ENCODE data around the gene FAM200A. TPM values are rescaled to one million over a fixed set of nuclear protein-coding genes. Genes with fewer than 3 reads are reported as not detected.

The FAM200A gene
- total RNA-seq, 1 experiment from 2014 or later = 4.7 TPM

GRCh38 chr7:99579281-99579955 is 27.5 kb upstream of the FAM200A start:
- ChIA-PET POLR2A (no interaction called here), CTCF (interaction anchor here (0.6 to 0.7 kb wide), 2 partner anchors 12 to 34 kb away, joined by 3 to 5 read pairs; no protein-coding TSS in a partner anchor), RAD21 (ENCODE audit: low non-redundant PET in 1 of 2, low total read pairs in 2 of 2, uncharacterized antibody in 2 of 2, unreplicated experiment in 2 of 2) (no interaction called here)
- Histone ChIP-seq H2AFZ (ENCODE audit: low read depth, low read length, poor library complexity, severe bottlenecking) (no peak overlapping the region), H3K79me2 (ENCODE audit: insufficient read depth, low read length) (no peaks in the 10 kb centered on the region), H3K27me3 (ENCODE audit: insufficient read depth, low read length) (no peaks in the 10 kb centered on the region), H3K9me2 (ENCODE audit: insufficient read depth) (no peaks in the 10 kb centered on the region), H3K4me1 (ENCODE audit: control insufficient read depth in 1 of 2, insufficient read depth in 2 of 2, low read length in 2 of 2) (no peaks in the 10 kb centered on the region), H3K9me3 (ENCODE audit: control insufficient read depth in 1 of 2, insufficient read depth in 1 of 2, low read depth in 1 of 2, low read length in 2 of 2) (no peaks in the 10 kb centered on the region), H3K4me3 (replicated peaks in 1 of 2; ENCODE audit: low read depth in 1 of 2, low read length in 2 of 2) (no peak overlapping the region), H3K36me3 (ENCODE audit: control insufficient read depth in 1 of 2, insufficient read depth in 2 of 2, low read length in 2 of 2) (no peaks in the 10 kb centered on the region), H3K9ac (ENCODE audit: low read length) (no peak overlapping the region), H4K20me1 (ENCODE audit: insufficient read depth) (no peaks in the 10 kb centered on the region), H3K4me2 (ENCODE audit: low read length) (no peak overlapping the region), H3K27ac (ENCODE audit: low read depth, low read length) (no peak overlapping the region)
- DNase-seq (ENCODE audit: low read depth, low spot score) (no peak), ATAC-seq (no peak)
- TF ChIP-seq ATF3 (IDR thresholded peaks at IDR 0.05) (no peak), JUND (IDR thresholded peaks at IDR 0.05) (no peak), EZH2 (IDR thresholded peaks at IDR 0.05) (no peak), YY1 (IDR thresholded peaks at IDR 0.05; ENCODE audit: extremely low read depth, insufficient replicate concordance, low read depth, low read length) (no peak), POLR2A (IDR thresholded peaks at IDR 0.05; ENCODE audit: borderline replicate concordance, extremely low read depth, insufficient read depth, insufficient read length) (no peak), SP1 (IDR thresholded peaks at IDR 0.05; ENCODE audit: low read depth) (no peak), ZBTB33 (IDR thresholded peaks at IDR 0.05; ENCODE audit: extremely low read depth, insufficient replicate concordance, low read length) (no peak), SRF (IDR thresholded peaks at IDR 0.05; ENCODE audit: low read depth) (no peak), REST (IDR thresholded peaks at IDR 0.05; ENCODE audit: low read depth) (no peak), ZFX (IDR thresholded peaks at IDR 0.05) (no peak)
- intact Hi-C loops (cut with micrococcal nuclease) = no loop called here
- BruUV-seq (replicated peaks) = no TSS peak

Data from HCT116 (cell line).